HG03097 (cell line): Measurements from ENCODE around the gene MILR1.

Experiments used
- ATAC-seq: cut with Tn5 transposase; IDR thresholded peaks from one replicate; pipeline ENCODE4 v1.9.1; 2021; ENCODE audit not compliant: unreplicated experiment, low FRiP score

MILR1 gene

GRCh38 chr17:64500487-64500859, 51.6 kb downstream of the MILR1 start:
- no peak for ATAC-seq

- no peak for ATAC-seq
Observed at GRCh38 chr17:64500862-64501765, 52.2 kb downstream of the MILR1 start.

- ATAC-seq, result no peak
Observed at GRCh38 chr17:64502021-64502420, 53.1 kb downstream of the MILR1 start.

GRCh38 chr17:64502809-64503208, 53.9 kb downstream of the MILR1 start:
- no peak for ATAC-seq

- no peak for ATAC-seq
Observed at GRCh38 chr17:64503341-64503740, 54.4 kb downstream of the MILR1 start.

- ATAC-seq, result no peak
Observed at GRCh38 chr17:64503821-64504768, 55.2 kb downstream of the MILR1 start.

- ATAC-seq, result no peak
Observed at GRCh38 chr17:64504769-64505339, 55.9 kb downstream of the MILR1 start.

GRCh38 chr17:64505340-64506200, 56.7 kb downstream of the MILR1 start:
- peak; percentile 0 for ATAC-seq

- peak; percentile 68 for ATAC-seq
Observed at GRCh38 chr17:64506201-64506575, 57.3 kb downstream of the MILR1 start, which contains the start of gene DDX5. TSS of gene DDX5 (minus strand) at chr17:64506289. CDS start at chr17:64506119, 170 bp downstream.

GRCh38 chr17:64506576-64507412, 57.9 kb downstream of the MILR1 start, which contains the start of gene CEP95:
TSS of gene CEP95 (plus strand) at chr17:64506977. CDS start at chr17:64507098, 121 bp downstream.
- peak; percentile 48 for ATAC-seq

GRCh38 chr17:64507413-64507782, 58.5 kb downstream of the MILR1 start:
- peak; percentile 6 for ATAC-seq

- no peak for ATAC-seq
Observed at GRCh38 chr17:64508683-64509082, 59.8 kb downstream of the MILR1 start.

GRCh38 chr17:64509179-64509578, 60.3 kb downstream of the MILR1 start:
- no peak for ATAC-seq

- ATAC-seq, result no peak
Observed at GRCh38 chr17:64515419-64515818, 66.5 kb downstream of the MILR1 start.

GRCh38 chr17:64515829-64516228, 66.9 kb downstream of the MILR1 start:
- ATAC-seq, result no peak
